GM19023 (cell line): Measurements from ENCODE around the gene PREX1.

Experiments
- ATAC-seq: cut with Tn5 transposase; IDR thresholded peaks from one replicate; pipeline ENCODE4 v1.9.1; 2021; ENCODE audit warnings: mild to moderate bottlenecking, moderate library complexity; ENCODE audit not compliant: unreplicated experiment

Gene PREX1

DNA sequence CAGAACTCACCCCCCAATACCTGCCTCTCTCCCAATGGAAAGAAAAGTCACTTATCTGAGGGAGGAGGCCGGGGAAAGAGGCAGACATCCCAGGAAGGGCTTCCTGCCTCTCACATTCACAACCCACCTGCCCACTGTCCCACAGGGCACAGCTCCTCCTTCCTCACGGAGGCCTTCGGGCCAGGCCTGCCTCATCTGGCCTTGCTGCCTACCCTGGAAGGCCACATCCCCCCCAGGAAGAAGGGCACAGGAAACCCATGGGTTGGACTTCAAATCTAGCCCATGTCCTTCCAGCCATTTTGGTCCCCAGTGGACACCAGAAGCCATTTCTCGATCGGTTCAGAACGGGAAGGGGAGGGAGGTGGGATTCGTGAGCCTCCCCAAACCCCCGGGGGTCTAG is 162.0 kb downstream of the PREX1 start:
- ATAC-seq: no peak

DNA sequence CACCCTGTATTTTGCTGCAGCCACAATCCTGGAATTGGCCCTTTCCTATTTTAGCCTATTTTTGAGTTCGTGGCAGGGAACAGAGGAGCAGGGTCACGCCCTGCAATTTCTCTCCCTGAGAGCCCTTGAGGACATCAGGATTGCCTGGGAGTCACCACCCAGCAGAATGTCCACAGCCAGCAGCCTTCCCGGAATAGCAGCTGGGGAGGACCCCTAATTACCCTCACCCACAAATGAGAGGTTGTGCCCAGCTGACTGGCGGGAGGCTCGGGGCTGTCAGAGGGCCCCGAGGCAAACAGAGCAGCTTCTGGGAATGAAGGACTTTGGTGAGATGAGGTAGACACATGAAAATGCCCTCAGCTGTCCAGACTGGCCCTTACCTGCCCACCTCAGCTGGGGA is 165.1 kb downstream of the PREX1 start:
- ATAC-seq: no peak

DNA sequence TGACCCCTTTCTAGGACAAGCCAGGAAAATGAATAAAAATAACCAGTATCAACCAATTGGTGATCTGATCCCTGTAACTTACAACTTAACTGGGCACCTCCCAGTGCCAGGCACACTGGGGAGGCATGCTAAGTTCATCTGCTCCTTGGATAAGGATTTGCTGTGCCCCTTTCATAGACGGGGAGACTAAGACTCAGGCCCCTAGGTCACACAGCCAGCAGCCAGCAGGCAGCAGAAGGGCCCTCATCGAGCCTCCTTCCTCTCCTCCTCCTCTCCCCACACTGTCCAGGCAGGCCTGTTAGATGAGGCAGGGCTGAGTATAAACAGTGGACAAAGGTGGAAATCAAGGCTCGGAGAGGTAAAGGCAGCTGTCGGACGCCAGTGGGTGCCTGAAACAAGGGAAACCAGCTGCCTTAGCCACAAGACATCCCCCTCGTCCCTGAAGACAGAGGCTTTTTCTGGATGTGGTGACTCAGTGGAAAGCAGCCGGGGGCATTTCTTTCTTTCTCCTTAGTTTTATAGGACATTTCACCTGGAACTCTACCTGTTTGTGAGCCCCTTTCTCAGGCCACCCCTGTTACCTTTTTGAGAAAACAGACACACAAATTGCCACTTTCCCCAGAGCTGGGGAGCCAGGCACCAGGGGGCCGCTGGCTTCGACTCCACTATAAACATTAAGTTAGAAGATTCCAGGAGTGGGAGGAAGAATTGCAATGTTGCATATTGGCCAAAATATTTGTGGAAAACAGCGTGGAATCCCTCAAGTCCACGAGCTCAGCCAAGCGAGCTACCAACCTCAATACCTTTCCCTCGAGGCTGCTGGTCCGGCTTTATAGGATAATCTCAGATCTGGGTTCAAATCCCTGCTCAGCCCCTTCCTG is 166.0 kb downstream of the PREX1 start:
- no peak for ATAC-seq

DNA sequence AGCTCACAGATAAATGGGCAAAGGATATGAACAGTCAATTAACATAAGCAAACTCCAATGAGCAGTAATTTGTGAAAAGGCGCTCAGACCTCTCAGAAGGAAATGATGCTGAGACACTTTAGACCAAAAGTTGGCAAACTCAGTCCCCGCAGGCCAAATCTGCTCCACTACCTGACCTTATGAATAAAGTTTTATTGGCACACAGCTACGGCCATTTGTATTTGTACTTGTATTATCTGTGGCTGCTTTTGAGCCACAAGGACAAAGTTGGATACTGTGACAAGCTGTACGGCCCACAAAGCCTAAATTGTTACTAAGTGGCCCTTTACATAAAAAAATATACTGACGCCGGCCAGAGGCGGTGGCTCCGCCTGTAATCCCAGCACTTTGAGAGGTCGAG is 167.0 kb downstream of the PREX1 start:
- no peak for ATAC-seq

DNA sequence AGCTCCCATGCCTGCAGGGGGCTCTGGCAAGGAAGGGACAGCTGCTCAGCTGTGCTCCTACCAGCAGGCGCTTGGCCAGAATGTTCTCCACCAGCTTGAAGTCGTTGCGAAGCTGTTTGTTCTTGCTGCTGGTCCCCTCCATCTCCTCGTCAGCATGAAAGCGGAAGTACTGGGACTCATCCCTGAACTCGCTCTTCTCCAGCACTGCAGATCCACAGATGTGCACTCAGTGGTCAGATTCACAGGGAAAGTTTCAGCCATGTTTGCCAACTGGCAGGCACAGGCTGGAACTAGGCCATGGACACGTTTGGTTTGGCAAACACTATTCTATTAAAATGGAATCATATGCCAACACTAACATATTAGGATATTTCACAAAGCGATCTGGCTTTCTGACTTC is 167.9 kb downstream of the PREX1 start:
- no peak for ATAC-seq

DNA sequence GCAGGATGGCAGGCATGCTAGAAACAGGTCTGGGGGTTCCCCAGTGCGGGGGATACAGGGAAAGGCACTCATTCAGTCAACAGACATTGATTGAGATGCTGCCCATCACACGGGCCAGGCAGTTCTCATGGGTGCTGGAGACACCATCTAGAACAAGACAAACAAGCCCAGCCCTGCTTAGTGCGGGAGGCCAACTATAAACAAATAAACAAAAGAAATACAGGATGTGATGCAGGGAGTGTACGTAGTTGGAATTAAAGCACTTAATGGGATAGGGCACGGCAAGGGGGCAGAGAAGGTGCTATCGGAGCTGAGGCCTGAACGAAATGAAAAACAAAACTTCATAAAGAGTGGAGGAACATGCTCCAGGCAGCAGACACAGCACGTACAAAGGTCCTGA is 169.3 kb downstream of the PREX1 start:
- no peak for ATAC-seq

DNA sequence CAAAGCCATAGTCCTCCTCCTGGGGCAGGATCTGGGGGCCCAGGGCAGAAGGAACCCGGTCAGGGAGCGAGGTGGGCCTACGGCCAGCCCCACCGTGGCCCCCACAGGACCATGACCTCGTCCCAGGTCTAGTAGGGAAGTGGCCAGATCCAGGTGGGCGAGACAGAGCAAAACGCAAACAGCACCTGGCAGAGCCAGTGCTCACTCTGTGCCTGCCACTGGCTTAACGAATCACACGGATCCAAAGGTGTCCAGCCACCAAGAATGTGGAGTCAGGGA is 169.7 kb downstream of the PREX1 start:
- ATAC-seq: no peak

DNA sequence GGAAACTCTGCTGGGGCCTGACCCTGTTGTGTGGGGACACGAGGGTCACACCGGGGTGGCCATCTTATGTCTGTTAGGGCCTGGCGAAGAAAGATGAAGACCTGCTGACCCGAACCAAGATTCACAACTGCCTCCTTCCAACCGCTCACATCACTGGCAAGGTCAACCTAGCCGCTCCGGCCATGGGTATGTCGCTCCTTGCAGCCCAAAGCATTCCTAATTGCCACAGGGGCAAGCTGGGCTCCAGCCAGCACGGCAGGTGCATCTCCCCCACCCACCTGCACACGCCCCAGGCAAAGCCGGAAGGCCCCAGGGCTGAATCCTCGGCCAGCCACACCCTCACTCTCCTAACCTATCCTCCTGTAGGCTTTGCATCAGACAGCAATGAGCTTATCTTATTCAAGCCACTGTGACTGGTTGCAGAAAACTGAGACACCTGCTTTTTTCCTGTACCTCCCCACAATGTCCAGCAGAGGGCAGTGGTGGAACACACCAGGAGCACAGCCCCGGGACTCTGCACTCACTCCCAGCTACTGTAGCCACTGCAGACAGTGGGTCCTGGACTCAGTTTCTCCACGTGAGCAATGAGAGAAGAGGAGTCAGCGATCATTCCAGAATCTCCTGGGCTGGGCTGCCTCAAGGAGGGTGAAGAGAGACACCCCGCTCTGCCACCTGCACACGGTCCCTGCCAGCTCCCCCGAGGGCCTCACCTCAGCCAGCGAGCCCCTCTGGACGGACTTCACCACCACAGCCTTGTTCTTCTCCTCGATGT is 170.2 kb downstream of the PREX1 start:
- ATAC-seq: no peak

DNA sequence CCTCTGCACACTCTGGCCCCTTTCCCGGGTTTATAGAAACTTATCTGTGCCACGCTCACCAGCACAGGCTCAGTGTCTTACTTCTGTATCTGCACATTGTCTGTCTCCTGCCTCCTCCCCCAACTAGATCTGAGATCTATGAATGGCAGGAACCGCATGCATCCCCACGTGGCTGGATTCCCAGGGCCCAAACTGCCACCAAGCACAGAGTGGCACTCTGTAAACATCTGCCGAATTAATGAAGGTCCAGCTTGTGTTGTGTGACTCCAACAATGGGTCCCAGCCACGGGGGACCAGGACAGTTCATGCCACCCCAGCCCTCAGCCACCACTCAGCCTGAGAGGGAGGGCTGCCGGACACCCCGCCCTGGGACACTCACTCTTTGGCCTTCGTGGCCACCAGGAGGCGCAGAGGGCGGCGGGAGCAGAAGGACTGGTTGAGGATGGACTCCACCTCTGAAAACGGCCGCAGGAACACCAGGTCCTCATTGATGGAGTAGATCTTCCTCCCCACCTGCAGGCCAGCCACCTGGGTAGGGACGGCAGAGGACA is 171.1 kb downstream of the PREX1 start:
- ATAC-seq: no peak

DNA sequence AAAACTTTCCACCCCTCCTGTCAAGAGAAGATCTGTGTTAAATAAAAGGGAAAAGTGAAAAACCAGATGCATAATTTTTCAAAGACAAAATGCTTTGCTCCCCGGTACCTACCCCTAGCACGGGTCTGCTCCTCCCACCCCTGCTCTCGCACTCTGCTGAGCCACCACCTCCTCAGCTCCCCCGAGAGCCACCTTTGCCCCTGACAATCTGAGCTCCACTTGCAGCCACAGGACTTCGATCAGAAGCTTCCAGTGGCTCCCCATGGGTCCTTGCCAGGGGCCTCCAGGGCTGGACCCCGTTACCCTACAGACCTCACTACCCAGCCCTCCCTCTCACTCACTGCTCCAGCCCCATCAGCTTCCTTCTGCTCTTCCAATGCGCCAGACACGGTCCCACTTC is 171.7 kb downstream of the PREX1 start:
- ATAC-seq: no peak

DNA sequence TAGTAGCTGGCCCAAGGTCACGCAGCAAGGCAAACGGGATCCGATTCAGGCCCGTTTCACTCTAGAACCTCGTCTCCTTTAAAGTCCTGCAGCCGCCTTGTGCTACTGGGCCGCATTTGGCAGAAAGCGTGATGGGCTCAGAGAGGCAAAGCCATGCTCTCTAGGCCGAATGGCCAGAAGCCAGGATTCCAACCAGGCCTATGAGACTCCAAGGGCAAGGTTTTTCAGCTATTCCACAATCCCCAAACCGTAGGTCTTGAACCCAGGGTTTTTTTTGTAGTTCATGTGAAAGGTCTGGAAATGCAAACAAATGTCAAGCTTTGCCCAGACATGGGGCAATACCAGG is 174.1 kb downstream of the PREX1 start:
- no peak for ATAC-seq

DNA sequence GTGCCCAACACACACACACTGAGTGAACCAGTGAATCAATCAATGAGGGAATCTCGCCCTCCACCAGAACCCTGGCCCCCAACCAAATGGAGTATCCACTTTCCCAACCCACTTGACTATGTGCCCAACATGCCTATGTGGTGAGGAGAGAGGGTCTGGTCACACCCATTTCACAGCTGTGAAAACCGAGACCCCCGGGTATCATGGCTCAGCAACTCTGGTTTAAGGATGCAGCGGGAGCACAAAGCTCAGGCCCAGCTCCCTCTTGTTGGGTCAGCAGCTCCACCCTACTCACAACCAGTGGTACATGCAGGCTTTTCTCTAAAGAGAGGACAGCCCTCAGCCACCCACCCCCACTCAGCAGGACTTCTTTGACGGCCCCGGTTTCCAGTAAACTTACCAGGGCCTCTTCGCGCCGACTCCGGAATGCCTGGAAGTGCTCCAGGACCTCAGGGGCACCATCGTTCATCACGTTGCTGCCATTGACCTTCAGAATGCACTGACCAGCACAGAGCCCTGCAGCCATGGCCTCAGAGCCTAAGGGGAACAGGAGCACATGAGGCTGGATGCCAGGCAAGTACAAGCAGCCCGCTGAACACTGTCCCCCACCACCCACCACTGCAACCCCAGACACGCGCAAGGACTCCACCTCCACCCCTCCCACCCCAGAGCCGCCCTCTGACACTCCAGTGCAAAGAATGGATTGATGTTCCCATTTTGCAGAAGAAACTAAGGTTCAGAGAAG is 174.7 kb downstream of the PREX1 start:
- ATAC-seq: no peak

DNA sequence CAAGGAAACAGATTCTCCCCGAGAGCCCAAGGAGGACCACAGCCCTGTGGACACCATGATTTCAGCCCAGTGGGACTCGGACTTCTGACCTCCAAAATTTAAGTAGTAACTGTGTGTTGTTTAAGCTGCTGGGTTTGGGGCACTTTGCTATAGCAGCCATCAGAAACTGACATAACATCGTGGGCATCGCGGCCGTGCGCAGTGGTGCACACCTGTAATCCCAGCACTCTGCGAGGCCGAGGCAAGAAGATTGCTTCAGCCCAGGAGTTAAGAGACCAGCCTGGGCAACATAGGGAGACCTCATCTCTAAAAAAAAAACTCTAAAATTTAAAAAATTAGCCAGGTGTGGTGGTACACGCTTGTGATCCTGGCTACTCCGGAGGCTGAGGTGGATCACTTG is 175.8 kb downstream of the PREX1 start:
- no peak for ATAC-seq

DNA sequence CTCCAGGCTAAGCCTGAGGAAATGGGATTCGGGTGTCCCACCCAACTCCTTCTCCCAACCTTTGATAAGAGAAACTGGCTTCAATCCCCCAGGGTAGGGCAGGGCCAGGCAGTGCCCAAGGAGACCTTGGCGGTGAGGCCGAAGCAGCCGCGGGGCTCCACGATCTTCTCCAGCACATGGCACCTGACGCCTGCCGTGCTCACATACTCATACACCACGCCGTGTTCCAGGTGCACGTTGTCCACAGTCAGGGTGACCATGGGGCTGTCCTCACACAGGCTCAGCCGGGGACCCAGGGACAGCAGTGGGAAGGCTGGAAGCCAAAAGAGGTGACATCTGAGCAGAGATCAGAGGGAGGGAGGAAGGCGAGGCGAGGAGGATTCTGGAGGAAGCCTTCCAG is 176.5 kb downstream of the PREX1 start:
- ATAC-seq: no peak

DNA sequence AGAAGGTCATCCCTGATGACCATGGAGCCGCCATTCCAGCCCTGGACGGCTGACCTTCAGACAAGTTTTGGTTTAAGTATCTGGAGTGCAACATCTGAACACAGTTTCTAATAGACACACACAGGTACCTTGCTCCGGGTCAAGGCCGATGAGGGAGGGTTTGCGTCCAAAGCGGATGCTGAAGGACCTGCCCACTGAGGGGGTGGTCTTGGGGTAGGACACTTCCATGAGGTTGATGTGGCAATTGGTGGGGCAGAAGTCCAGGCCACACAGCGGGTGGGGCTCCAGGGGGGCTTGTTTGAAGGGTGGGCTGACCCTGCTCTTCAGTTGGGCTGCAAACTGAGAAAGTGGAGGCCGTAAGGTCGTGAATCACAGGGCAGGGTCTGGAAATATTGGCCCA is 177.9 kb downstream of the PREX1 start:
- no peak for ATAC-seq

DNA sequence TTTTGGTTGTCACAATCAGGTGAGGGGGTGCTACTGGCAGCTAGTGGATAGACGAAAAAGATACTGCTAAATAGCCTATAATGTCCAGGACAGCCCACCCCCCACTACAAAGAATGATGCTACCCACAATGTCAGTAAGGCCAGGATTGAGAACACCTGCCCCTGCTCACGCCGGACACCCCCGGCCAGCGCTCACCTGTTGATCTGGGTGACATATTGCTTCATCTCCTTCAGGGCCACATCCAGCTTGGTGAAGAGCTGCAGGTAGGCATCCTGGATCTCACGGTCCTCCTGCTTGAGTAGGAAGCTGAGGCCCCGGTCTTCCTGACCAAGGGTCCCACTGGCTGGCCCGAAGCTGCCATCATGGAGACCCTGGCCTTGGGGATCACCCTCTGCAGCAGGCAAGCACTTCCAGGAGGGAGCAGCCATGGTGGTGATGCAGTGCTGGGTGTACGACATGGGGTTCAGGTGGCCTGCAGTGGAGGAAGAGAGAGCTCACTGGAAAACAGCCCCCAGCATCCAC is 178.6 kb downstream of the PREX1 start:
- ATAC-seq: no peak

DNA sequence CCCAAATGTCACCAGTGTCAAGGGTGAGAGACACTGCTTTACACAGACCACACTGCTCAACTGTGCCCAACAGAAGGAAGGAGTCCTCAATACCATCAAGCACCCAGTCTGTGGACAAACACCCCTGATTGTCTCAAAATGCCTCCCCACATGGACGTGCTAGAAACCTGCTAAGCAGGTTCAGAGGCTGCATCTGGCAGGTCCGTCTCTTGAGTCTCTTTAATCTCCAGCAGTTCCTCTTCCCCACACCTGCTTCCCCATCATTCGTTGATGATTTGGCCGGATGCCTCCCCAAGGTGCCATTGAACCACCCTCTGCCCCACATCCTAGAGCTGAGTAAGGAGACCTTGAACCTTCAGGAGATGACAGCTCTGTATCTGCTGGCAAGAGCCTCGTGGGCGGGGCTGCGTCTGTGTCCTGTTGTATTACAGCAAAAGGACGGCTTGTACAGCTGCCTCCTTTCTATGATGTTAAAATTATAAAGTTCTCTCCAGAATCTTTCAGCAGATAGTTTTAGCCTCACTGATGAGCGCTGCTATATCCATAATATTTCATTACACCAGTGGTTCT is 179.2 kb downstream of the PREX1 start:
- ATAC-seq: no peak

DNA sequence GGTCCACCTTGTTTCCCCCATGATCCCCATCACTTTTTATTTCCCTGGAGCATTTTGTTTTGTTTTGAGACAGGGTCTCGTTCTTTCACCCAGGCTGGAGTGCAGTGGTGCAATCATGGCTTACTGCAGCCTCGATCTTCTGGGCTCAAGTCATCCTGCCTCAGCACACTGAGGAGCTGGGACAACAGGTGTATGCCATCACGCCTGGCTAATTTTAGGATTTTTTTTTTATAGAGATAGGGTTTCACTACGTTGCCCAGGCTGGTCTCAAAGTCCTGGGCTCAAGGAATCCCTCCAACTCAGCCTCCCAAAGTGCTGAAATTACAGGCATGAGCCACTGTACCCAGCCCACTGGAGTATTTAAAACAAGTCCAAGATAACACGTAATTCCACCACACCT is 179.9 kb downstream of the PREX1 start:
- no peak for ATAC-seq

DNA sequence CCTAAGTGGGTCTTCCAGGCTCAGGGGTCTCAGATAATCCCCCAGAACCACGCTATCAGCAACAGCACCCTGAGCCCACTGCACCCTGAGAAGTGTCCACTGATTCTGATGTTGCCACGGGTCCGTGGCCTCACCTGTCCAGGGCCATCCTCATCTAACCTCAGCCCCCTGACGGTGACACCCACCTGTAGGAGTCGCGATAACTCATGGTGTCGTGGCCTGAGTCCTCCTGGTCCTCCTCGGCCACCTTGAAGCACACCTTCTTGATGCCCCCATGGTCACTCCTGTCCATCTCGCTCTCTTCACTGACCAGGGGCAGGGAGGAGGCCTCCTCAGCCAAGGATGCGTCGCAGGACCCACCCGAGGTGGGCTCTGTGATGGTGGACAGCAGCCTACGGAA is 182.1 kb downstream of the PREX1 start:
- no peak for ATAC-seq

DNA sequence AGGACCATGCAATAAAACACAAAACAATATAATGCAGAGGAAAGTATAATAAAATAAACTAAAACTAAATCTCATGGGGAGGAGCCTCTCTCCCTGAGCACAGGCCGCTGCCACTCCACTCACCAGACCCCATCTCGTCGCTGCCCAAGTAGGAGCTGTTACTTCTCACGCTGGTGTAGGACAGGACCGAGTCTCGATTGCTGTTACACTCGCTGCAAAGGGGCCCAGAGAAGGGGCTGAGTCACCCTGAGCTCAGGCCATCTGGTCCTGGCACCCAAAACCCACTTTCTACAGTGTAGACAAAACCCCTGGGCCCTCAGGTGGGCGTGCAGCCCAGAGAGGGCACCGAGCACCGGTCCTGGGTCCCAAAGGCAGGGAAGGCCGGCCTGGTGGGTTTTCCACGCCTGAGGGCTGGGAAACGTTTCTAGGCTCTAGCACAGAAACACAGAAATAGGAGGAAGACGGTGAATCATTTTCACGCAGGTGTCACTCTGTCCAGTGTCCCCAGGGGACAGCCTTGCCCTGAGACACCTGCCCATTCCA is 183.4 kb downstream of the PREX1 start:
- no peak for ATAC-seq
